Posterior vena cava (tissue), 2 donors: ENCODE measurements around the gene SORCS2. TPM values are rescaled to one million over a fixed set of nuclear protein-coding genes. Genes with fewer than 3 reads are reported as not detected.
"Not testable (repeated sequence)": the region's sequence is repeated elsewhere in the genome, so short reads cannot be mapped to it uniquely, and the experiment has no call there.

Experiments
- DNase-seq: peaks from one replicate; pipeline ENCODE4 v3.0.0-alpha.2; 2020; ENCODE audit warnings: low spot score
- intact Hi-C, 2 donors: fragments of 100-400 bp; cut with DNase I; formaldehyde crosslinking; loops; one replicate each; pipeline versions ENCODE4 v1.14.1 to v1.14.2; 2022 to 2023
- total RNA-seq, 2 donors: library from RNA; stranded (reverse); fragmentation: NEBNext Ultra II Directional; extraction: Animal tissue kit (Norgen Biotek cat#: 25700); gene quantifications; one replicate each; pipeline ENCODE4 v1.2.1, GENCODE V29; 2021
- donor health status: DM: yes; HTN: yes; CAD: no.
- donor health status: DM: yes; HTN: yes; CAD: no.

SORCS2 gene
- total RNA-seq, 2 donors from 2014 or later: 5.0 to 11.9 TPM

- intact Hi-C loops: loop anchor here in 1 of 2 donors (5.0 kb wide), 1 partner anchor 34 kb away; no protein-coding TSS in a partner anchor
- DNase-seq: no peak
These were observed 16.4 kb downstream of the SORCS2 start for GRCh38 chr4:7208509-7209451.

- DNase-seq: no peak
- intact Hi-C loops: loop anchor here in 1 of 2 donors (5.0 kb wide), 1 partner anchor 33 kb away; no protein-coding TSS in a partner anchor
These were observed 17.4 kb downstream of the SORCS2 start for GRCh38 chr4:7209699-7210098.

GRCh38 chr4:7210824-7211223 is 18.5 kb downstream of the SORCS2 start:
- intact Hi-C loops: no loop called here
- no peak for DNase-seq

- DNase-seq: no peak
- intact Hi-C loops: no loop called here
These were observed 19.9 kb downstream of the SORCS2 start for GRCh38 chr4:7212101-7212674.

- intact Hi-C loops: no loop called here
- DNase-seq: no peak
These were observed 20.6 kb downstream of the SORCS2 start for GRCh38 chr4:7212921-7213320.

GRCh38 chr4:7213807-7214206 is 21.5 kb downstream of the SORCS2 start:
- DNase-seq: no peak
- intact Hi-C loops: no loop called here

- intact Hi-C loops: no loop called here
These were observed 22.0 kb downstream of the SORCS2 start for GRCh38 chr4:7214359-7214758.

GRCh38 chr4:7215187-7215586 is 22.8 kb downstream of the SORCS2 start:
- intact Hi-C loops, DNase-seq: not testable (repeated sequence)

More at GRCh38 chr4:7214359-7214758, 22.0 kb downstream of the SORCS2 start:
- no peak for DNase-seq

GRCh38 chr4:7217039-7217438 is 24.7 kb downstream of the SORCS2 start:
- intact Hi-C loops: no loop called here
- no peak for DNase-seq

GRCh38 chr4:7217474-7218321 is 25.4 kb downstream of the SORCS2 start:
- no peak for DNase-seq
- intact Hi-C loops: no loop called here

GRCh38 chr4:7218686-7219085 is 26.3 kb downstream of the SORCS2 start:
- intact Hi-C loops: no loop called here
- no peak for DNase-seq

GRCh38 chr4:7222521-7222920 is 30.2 kb downstream of the SORCS2 start:
- intact Hi-C loops: no loop called here
- no peak for DNase-seq

- intact Hi-C loops: no loop called here
These were observed 31.2 kb downstream of the SORCS2 start for GRCh38 chr4:7223541-7223940.

GRCh38 chr4:7224001-7224400 is 31.7 kb downstream of the SORCS2 start:
- intact Hi-C loops: no loop called here

More at GRCh38 chr4:7223541-7223940, 31.2 kb downstream of the SORCS2 start:
- no peak for DNase-seq

GRCh38 chr4:7224878-7225533 is 32.7 kb downstream of the SORCS2 start:
- intact Hi-C loops: no loop called here
- DNase-seq: no peak

More at GRCh38 chr4:7224001-7224400, 31.7 kb downstream of the SORCS2 start:
- no peak for DNase-seq

- DNase-seq: no peak
- intact Hi-C loops: no loop called here
These were observed 34.1 kb downstream of the SORCS2 start for GRCh38 chr4:7226439-7226838.

- intact Hi-C loops: no loop called here
- DNase-seq: no peak
These were observed 34.7 kb downstream of the SORCS2 start for GRCh38 chr4:7227008-7227407.

GRCh38 chr4:7228734-7229133 is 36.4 kb downstream of the SORCS2 start:
- intact Hi-C loops: no loop called here
- DNase-seq: no peak

GRCh38 chr4:7232061-7232650 is 39.8 kb downstream of the SORCS2 start:
- DNase-seq: no peak
- intact Hi-C loops: no loop called here
